ENCODE measurements around the gene PEBP1.

GRCh38 chr12:118136559-118137003, 657 bp downstream of the PEBP1 start:
- TF ChIP-seq CTCF (conservative IDR thresholded peaks at IDR 0.05): no peak
- TF ChIP-seq EZH2 (IDR thresholded peaks at IDR 0.05; ENCODE audit: low read depth): no peak

Measured in PC-9 (cell line).